ENCODE results near the gene PRR5L.

PRR5L gene

DNA sequence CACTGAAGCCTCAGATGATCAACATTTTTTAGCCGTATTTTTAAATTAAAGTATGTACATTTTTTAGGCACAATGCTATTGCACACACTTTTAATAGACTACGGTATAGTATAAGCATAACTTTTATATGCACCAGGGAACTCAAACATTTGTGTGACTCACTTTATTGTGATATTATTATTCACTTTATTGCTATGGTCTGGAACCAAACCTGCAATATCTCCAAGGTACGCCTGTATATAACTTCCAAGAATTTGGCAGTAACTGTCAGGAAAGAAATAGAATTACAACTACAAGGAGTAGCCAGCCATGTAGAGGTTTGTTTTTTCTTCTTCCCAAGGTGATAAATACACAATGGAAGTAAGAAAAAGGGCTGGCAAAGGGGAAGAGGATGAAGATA is 62.3 kb downstream of the PRR5L start:
- no peak for DNase-seq (ENCODE audit: low spot score)

- DNase-seq (ENCODE audit: low spot score): no peak
Measured at GRCh38 chr11:36360318-36360717, 64.2 kb downstream of the PRR5L start.

DNA sequence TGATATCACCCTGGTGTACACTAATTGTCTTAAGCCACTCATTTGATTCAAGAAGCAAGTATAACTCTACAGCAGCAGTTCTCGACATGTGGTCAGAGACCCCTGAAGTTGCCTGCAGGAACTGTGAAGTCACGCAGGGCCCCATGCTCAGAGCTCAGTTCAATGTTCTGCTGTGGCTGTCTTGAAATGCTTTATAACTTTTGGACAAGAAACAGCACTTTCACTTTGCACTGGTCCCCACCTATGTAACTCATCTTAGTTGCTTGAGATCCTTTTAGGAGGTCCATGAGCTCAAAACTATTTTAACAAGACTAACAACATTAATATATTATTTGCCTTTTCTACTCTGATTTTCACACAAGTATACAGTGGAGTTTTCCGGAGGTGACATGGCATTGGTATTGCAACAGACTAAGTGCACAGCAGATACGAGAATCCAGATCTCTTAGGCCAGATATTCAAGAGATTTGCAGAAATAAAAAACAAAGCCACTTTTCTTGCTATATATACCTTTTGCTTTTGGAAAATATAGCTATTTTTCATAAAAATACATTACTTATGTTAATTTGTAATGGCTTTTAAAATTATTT is 64.8 kb downstream of the PRR5L start:
- DNase-seq (ENCODE audit: low spot score): no peak

DNA sequence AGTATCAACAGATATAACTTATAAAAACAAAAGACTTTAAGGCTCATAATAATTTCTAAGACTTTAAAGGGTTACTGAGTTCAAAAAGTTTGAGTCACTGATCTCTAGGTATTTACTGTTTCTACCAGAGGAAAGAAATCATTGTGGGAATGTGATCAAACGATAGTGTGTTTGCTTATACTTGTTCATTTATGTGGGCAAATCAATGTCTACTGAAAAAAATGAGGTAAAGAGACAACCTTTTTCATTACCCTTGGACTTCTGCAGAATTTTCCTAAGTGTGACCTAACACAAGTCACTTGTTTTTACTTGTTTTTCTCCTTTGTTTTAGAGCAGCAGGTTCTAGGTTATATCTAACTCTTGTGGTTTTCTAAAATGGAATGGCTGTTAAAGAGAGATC is 65.4 kb downstream of the PRR5L start:
- DNase-seq (ENCODE audit: low spot score): no peak

- DNase-seq (ENCODE audit: low spot score): no peak
Measured at GRCh38 chr11:36361901-36362391, 65.9 kb downstream of the PRR5L start.

- DNase-seq (ENCODE audit: low spot score): no peak
Measured at GRCh38 chr11:36362902-36363301, 66.8 kb downstream of the PRR5L start.

DNA sequence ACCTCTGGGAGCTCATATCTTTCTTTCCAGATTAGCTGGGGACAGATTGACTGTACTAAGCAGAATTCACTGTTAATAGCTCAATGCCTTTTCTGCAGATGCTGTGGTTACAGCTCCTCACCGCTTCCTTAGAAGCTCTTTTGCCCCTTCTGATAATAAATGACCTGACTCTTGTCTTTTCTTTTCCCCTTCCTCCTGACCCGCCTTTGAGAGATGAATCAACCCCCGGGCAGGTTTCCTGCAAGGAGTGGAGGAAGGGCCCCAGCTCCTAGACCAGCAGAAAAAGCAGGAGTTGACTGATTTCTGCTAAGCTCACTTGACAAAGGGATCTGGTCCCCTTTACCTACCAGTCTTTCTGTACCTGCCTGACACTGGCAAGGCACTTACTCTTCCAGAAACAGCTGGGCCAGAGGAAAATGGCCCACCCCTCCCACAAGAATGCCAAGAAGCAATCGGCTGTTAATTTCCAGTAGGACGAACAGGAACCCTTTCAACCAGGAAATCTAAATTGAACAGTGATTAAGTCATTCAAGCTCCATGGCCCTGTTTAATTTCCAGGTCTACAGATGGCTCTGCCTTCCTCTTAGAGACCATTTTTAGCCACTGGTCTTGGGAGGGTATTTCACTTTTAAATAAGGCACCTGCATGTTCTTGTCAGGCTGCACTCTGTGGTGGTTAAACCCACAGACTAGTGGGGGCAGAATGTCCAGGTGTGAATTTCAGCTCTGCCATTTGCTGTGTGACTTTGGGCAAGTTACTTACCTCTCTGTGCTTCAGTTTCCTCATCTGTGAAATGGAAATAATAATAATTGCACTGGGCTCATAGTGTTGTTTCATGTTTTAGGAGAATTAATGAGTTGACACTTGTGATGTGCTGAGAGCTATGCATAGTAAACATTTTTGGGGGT is 67.5 kb downstream of the PRR5L start:
- DNase-seq (ENCODE audit: low spot score): no peak

- DNase-seq (ENCODE audit: low spot score): no peak
Measured at GRCh38 chr11:36364551-36365325, 68.7 kb downstream of the PRR5L start.

DNA sequence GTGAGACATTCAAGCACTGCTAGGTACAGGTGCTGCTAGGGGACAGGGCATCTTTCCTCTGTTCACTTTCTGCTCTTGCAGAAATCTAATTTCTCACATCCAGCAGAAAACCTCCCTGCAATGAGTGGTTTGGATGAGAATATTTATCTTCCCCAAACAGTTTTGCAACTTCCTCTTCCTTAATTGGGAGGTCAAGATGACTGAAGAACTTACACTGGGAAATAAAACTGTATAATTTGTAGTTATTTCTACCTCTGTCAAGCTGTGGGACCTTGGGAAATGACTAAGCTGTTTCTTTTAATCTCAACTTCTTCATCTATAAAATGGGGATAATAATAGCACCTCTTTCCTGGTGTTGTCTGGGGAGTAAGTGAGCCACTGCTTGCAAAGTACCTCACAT is 69.8 kb downstream of the PRR5L start:
- DNase-seq (ENCODE audit: low spot score): no peak

DNA sequence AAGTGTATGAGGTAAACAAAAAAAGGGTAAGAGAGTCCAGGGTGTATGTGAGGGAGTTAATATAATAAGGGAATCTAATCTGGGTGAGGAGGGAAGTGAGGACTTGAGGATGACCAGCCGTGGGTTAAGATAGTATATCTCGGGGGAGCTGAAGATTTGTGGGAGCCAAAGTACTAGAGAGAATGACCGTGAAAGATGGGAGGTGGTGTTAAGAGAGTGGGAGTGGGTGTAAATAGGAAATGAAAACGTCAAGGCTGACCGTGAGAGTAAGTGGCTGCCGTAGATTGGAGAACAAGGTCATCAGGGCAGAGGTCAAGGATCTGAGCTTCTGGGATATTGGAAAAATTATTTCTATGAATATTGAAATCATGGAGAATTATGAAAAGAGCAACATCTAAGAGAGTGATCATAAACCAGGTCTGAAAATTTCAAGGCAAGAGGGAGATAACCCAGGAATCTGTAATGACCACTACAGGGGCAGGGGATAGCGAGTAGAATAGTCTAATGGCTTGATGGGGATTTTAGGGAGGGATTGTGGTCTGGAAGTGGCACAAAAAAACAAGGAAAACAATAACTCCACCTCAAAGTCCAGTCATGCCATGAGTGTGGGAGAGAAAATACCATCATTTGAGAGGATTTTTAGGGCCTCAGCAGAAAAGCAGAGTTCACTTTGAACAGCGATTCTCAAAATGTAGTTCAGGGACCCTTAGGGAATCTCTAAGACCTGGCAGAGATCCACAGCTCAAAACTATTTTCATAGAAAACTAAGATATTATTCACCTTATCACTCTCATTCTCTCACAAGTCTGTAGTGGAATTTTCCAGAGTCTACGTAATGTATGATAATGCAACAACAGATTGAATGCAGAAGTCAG is 72.0 kb downstream of the PRR5L start:
- DNase-seq (ENCODE audit: low spot score): no peak

- DNase-seq (ENCODE audit: low spot score): no peak
Measured at GRCh38 chr11:36371181-36371580, 75.1 kb downstream of the PRR5L start.

DNA sequence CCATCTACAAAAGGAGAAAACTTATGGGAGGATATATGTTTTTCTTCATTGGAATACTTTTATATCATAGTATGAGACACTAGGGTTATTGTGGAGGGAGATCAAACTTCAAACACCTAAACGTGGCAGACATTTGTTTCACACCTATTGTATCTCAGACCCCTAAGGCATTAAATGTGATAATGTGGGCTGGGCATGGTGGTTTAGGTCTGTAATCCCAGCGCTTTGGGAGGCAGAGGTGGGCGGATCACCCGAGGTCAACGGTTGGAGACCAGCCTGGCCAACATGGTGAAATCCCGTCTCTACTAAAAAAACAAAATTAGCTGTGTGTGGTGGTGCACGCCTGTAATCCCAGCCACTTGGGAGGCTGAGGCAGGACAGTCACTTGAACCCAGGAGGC is 75.5 kb downstream of the PRR5L start:
- no peak for DNase-seq (ENCODE audit: low spot score)

GRCh38 chr11:36372101-36372771 is 76.1 kb downstream of the PRR5L start:
- DNase-seq (ENCODE audit: low spot score): no peak

- no peak for DNase-seq (ENCODE audit: low spot score)
Measured at GRCh38 chr11:36373016-36374010, 77.2 kb downstream of the PRR5L start.

GRCh38 chr11:36374726-36375125 is 78.6 kb downstream of the PRR5L start:
- DNase-seq (ENCODE audit: low spot score): no peak

GRCh38 chr11:36375353-36376008 is 79.4 kb downstream of the PRR5L start:
- no peak for DNase-seq (ENCODE audit: low spot score)

DNA sequence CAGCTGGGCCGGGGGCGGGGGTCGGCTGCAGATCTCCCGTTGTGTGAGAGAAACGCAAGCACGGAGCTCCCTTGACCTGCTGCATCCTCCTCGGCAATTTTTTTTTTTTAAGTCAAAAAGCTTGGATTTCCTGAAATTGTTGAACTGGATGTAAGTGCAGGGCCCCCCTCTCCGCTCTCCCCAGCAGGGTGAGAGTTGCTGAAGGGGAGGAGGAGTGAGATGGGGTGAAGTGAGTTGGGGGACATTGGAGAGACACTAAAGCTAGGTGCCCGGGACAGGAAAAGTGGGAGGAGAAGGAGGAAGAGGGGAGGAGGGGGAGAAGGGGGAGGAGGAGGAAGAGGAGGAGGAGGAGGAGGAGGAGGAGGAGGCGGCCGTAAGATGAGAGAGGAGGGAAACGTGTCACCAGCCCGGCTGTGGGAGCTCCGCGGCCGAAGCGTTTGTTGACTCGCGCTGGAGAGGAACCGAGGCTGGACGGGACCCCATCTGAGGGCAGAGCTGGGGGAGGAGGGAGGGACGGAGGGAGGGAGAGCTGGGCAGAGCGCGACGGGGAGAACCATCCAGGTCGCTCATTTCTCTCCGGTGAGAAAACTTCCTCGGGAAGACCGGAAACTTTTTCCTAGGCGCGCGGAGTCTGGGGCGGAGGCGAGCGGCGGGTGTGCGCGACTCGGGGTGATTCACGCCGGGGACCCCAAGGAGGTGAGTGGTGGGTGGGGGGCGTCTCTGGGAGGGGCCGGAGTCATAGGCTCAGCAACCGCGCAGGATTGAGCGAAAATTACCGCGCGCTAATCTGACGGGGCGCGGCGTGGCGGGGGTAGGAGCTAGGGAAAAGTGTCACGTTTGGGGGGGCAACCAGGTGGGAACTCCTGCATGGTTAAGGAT is 80.2 kb downstream of the PRR5L start:
- DNase-seq (ENCODE audit: low spot score): no peak
